ENCODE results near the gene PDS5B. TPM values are rescaled to one million over a fixed set of nuclear protein-coding genes. Genes with fewer than 3 reads are reported as not detected.

PDS5B gene
- total RNA-seq, 4 donors from 2014 or later, result 20.4 to 55.0 (median 25.8) TPM

Small RNAs within 50 kb of the gene (small RNA-seq; reads per million reads assigned to genes)
- gene RNY1P4, result not detected

Other genes with a start within 250 kb of the PDS5B start
- gene N4BP2L1, start 158.3 kb upstream of the PDS5B start, total RNA-seq, result 10 to 100 TPM; 10.6 to 28.4 (median 16.3) TPM
- gene N4BP2L2, start 47.7 kb upstream of the PDS5B start, total RNA-seq, result 100 to 1,000 TPM in 3 of 4 donors, 10 to 100 TPM in 1; 95.2 to 202 (median 136) TPM

All from omental fat pad (tissue), 4 donors.